ENCODE data around the gene AHDC1. TPM values are rescaled to one million over a fixed set of nuclear protein-coding genes. Genes with fewer than 3 reads are reported as not detected.

Gene AHDC1
- total RNA-seq, 1 experiment from 2014 or later: 33.7 TPM

DNA sequence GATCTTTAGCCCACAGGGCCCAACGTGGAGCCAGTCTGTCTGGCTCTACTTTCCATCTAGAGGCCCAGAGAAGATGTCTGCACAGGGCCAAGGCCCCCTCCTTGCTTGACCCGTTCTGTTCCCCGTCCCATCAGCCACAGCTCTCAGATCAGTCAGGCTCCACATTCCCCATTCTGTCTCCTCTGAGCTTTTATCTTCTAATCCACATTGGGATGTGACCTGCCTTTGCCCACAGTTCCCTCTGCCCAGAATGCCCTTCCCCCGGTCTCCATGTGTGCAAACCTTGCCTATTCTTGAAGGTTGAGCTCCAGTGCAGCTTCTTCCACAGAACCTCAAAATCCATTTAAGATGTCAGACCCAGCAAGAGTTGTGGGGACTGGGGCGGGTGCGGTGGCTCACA lies 60.7 kb downstream of the AHDC1 start (continued):
- TF ChIP-seq, protein P1, sequence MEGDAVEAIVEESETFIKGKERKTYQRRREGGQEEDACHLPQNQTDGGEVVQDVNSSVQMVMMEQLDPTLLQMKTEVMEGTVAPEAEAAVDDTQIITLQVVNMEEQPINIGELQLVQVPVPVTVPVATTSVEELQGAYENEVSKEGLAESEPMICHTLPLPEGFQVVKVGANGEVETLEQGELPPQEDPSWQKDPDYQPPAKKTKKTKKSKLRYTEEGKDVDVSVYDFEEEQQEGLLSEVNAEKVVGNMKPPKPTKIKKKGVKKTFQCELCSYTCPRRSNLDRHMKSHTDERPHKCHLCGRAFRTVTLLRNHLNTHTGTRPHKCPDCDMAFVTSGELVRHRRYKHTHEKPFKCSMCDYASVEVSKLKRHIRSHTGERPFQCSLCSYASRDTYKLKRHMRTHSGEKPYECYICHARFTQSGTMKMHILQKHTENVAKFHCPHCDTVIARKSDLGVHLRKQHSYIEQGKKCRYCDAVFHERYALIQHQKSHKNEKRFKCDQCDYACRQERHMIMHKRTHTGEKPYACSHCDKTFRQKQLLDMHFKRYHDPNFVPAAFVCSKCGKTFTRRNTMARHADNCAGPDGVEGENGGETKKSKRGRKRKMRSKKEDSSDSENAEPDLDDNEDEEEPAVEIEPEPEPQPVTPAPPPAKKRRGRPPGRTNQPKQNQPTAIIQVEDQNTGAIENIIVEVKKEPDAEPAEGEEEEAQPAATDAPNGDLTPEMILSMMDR (IDR thresholded peaks at IDR 0.05 in 2 of 3, conservative IDR thresholded peaks at IDR 0.05 in 1 of 3; ENCODE audit: borderline replicate concordance in 1 of 3, insufficient read depth in 1 of 3, low read depth in 2 of 3, low read length in 2 of 3): no peak
- TF ChIP-seq EZH2phosphoT487 (IDR thresholded peaks at IDR 0.05; ENCODE audit: borderline replicate concordance): no peak

DNA sequence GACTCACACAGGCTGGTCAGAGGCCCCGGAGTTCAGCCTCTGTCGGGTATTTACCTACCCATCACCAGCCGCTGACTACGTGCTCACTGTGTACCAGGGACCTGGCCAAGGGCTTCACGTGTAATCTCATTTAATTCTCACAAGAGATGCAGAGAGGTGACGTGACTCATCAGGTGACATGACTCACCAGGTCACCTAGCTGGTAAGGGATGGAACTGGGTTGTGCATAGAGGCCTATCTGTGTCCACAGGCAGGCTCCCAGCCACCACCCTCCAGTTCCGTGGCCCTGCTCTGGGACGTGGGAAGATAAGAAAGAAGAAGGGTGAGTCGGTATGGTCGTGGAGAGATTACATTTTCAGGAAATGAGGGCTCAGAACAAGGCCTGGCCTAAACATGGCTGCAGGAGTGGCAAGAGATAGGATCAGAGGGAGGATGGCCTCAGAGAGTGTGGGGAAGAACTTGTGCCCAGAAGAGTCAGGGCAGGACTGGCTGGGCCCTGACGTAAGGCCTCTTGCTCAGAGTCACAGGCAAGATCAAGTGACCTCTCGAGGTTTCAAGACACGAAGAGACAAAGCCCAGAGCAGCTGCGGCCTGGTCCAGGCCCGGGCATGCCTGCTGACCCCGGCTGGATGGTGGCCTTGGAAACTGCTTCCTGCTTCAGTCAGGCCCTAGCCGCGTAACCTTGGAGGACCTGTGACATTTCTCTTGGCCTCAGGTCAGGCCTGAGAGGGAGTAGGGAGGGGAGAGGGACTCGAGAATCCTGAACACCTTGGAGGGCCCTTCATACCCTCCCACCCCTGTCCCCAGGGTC lies 61.3 kb downstream of the AHDC1 start:
- POLR2A ChIA-PET: interaction anchor here (1.5 to 2.3 kb wide), 2 partner anchors 15 to 106 kb away, joined by 3 to 8 read pairs; no protein-coding TSS in a partner anchor
- RAD21 ChIA-PET (ENCODE audit: low non-redundant PET in 1 of 2, low total read pairs in 2 of 2, uncharacterized antibody in 2 of 2, unreplicated experiment in 2 of 2): no interaction called here
- peak; percentile 47 for TF ChIP-seq TCF7L2 (IDR thresholded peaks at IDR 0.05; ENCODE audit: borderline replicate concordance, extremely low read depth, insufficient read depth, insufficient read length)
- no peak for TF ChIP-seq ELF1 (IDR thresholded peaks at IDR 0.05; ENCODE audit: borderline replicate concordance, low read depth)
- TF ChIP-seq ZFX (IDR thresholded peaks at IDR 0.05): peak; percentile 95
- no peak for TF ChIP-seq JUND (IDR thresholded peaks at IDR 0.05)
- TF ChIP-seq SP1 (IDR thresholded peaks at IDR 0.05; ENCODE audit: low read depth): no peak
- TF ChIP-seq, protein P2, sequence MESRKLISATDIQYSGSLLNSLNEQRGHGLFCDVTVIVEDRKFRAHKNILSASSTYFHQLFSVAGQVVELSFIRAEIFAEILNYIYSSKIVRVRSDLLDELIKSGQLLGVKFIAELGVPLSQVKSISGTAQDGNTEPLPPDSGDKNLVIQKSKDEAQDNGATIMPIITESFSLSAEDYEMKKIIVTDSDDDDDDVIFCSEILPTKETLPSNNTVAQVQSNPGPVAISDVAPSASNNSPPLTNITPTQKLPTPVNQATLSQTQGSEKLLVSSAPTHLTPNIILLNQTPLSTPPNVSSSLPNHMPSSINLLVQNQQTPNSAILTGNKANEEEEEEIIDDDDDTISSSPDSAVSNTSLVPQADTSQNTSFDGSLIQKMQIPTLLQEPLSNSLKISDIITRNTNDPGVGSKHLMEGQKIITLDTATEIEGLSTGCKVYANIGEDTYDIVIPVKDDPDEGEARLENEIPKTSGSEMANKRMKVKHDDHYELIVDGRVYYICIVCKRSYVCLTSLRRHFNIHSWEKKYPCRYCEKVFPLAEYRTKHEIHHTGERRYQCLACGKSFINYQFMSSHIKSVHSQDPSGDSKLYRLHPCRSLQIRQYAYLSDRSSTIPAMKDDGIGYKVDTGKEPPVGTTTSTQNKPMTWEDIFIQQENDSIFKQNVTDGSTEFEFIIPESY (IDR thresholded peaks at IDR 0.05; ENCODE audit: extremely low read depth, insufficient replicate concordance, low read length): peak; percentile 75
- TF ChIP-seq RAD21 (IDR thresholded peaks at IDR 0.05; ENCODE audit: low read depth): no peak
- peak; percentile 78 for TF ChIP-seq POLR2AphosphoS5 (IDR thresholded peaks at IDR 0.05; ENCODE audit: low read depth, low read length)
- Histone ChIP-seq H2AFZ (ENCODE audit: low read depth, low read length, poor library complexity, severe bottlenecking) (no peak overlapping the region), H4K20me1 (ENCODE audit: insufficient read depth) (no peaks in the 10 kb centered on the region), H3K9me2 (ENCODE audit: insufficient read depth) (no peaks in the 10 kb centered on the region), H3K4me3 (replicated peaks in 1 of 2; ENCODE audit: low read depth in 1 of 2, low read length in 2 of 2) (peak overlapping the region; percentile 33 to 49), H3K79me2 (ENCODE audit: insufficient read depth, low read length) (peaks cover 49% of the 10 kb centered on the region), H3K9me3 (ENCODE audit: control insufficient read depth in 1 of 2, insufficient read depth in 1 of 2, low read depth in 1 of 2, low read length in 2 of 2) (no peaks in the 10 kb centered on the region), H3K4me2 (ENCODE audit: low read length) (peak overlapping the region; percentile 80), H3K27me3 (ENCODE audit: insufficient read depth, low read length) (no peaks in the 10 kb centered on the region), H3K36me3 (ENCODE audit: control insufficient read depth in 1 of 2, insufficient read depth in 2 of 2, low read length in 2 of 2) (peaks cover 0 to 10% of the 10 kb centered on the region in 2 experiments; a peak in 2 of 4 replicates), H3K9ac (ENCODE audit: low read length) (peak overlapping the region; percentile 70), H3K4me1 (ENCODE audit: control insufficient read depth in 1 of 2, insufficient read depth in 2 of 2, low read length in 2 of 2) (peaks cover 65 to 89% of the 10 kb centered on the region in 2 experiments), H3K27ac (ENCODE audit: low read depth, low read length) (peak overlapping the region; percentile 91)
- ATAC-seq: peak; percentile 82
- BruUV-seq (replicated peaks): TSS peak; percentile 72
- peak; percentile 99 for DNase-seq (ENCODE audit: low read depth, low spot score)
- intact Hi-C loops (cut with micrococcal nuclease): loop anchor here (1.0 kb wide), 1 partner anchor 52 kb away; the partner anchor contains the start of gene WASF2
- CTCF ChIA-PET: interaction anchor here (0.6 to 2.4 kb wide), 4 partner anchors 14 to 90 kb away, joined by 3 to 27 read pairs (median 4); no protein-coding TSS in a partner anchor

Data from HCT116 (cell line).